HG03521 (cell line): ENCODE data around the gene TNS3.

Experiments
- ATAC-seq: cut with Tn5 transposase; IDR thresholded peaks from one replicate; pipeline ENCODE4 v1.9.1; 2021; ENCODE audit warnings: mild to moderate bottlenecking, moderate library complexity; ENCODE audit not compliant: unreplicated experiment

TNS3 gene

GRCh38 chr7:47526466-47526865 is 55.4 kb downstream of the TNS3 start:
- ATAC-seq, result no peak

DNA sequence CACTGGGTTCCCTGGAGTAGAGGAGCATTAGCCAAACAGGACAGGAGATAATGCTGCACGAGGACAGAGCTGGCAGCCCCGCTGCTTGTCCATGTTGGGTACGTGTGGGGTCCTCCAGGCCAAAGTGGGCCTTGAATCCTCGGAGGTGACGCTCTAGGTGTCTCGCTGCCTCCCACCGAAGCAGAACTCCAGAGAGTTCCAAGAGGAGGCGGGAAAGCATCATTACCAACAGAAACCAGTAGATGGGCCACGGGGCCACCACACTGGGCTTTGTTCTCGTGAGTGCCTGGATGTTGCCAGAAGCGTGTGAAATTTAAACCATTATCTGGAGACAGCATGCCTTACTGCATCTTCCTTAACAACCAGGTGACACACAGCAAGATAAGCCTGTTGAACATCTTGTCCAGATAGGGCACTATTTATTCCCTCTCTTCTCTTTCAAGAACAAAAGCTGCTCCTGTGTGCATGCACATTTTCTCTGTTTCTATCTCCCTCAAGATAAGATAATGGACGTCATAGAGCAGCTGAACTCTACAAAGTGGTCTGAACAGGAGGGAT is 56.8 kb downstream of the TNS3 start:
- ATAC-seq, result no peak

DNA sequence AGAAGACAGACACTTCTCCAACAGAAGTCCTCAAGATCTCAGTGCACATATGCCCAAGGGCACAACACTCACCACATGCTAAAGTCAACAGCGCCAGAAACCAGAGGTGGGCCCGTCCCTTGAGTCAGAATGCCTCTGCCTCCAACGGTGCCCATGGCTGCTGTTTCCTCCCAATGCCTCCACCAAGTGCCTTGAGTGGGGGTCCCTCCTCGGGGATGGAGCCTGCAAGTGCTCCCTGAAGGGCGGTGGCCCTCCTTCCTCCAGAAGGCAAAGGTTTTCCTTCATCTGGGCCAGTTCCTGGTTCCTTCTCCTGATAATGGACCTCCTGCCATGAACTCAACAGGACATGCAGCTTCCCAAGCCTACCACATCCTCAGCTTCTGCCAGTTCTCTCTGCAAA is 58.5 kb downstream of the TNS3 start:
- no peak for ATAC-seq

- ATAC-seq, result no peak
Measured at GRCh38 chr7:47521816-47522561, 59.9 kb downstream of the TNS3 start.

- ATAC-seq, result no peak
Measured at GRCh38 chr7:47521011-47521795, 60.7 kb downstream of the TNS3 start.

- ATAC-seq, result no peak
Measured at GRCh38 chr7:47520406-47520805, 61.5 kb downstream of the TNS3 start.

GRCh38 chr7:47518827-47519226 is 63.1 kb downstream of the TNS3 start:
- no peak for ATAC-seq

GRCh38 chr7:47517821-47518480 is 64.0 kb downstream of the TNS3 start:
- no peak for ATAC-seq

DNA sequence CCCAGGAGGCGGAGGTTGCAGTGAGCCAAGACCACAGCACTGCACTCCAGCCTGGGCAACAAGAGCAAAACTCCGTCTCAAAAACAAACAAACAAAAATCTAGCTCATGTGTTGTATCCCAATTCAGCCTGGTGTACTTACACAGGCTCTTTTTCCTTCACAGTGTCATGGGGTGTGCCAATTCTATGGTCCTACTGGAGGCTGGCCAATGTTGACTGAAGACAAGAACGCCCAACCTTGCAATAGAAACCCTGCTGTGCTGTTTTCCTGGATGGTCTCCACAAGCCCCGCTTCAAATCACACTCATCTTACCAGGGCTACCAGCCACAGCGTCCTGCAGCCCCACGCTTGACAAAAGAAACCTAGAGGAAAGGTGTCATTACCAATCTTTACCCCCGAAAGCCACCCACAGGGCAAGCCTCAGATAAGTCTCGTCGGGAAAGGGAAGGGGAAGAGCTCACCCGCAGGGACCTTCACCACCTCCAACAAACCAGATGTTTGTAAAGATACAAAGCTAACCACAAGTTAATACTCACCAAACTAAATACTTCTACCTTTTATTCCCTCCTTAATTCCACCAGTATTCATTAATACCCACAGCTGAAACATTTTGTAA is 64.8 kb downstream of the TNS3 start:
- ATAC-seq, result no peak

DNA sequence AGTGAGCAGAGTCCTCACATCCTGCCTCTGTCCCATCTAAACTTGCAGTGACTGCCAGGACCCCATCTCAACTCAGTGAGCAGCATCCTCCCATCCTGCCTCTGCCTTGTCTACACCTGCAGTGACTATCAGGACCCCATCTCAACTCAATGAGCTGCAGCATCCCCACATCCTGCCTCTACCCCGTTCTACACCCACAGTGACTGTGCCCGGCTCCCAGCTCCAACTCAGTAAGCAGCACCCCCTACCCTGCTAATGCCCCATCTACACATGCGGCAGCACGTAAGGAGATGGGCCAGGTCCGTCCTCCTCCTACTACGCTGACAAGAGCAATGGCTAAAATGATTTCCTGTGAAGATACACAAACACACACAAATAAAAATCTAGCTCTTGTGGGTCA is 65.5 kb downstream of the TNS3 start:
- no peak for ATAC-seq

DNA sequence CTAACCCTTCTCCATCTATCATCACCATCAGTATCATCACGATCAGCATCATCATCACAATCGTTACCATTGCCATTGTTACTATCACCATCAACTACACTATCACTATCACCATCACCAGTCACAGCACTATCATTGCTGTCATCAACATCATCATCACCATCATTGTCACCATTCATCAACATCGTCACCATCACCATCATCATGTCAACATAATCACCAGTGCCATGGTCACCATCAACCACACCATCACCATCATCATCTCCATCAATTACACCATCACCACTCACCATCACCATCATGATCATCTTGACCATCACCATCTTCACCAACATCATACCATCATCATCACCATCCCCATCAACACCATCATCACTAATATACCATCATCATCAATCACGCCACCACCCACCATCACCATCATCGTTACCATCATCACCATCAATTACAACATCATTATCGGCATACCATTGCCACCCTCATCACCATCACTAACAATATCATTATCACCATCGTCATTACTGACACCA is 66.5 kb downstream of the TNS3 start:
- no peak for ATAC-seq

DNA sequence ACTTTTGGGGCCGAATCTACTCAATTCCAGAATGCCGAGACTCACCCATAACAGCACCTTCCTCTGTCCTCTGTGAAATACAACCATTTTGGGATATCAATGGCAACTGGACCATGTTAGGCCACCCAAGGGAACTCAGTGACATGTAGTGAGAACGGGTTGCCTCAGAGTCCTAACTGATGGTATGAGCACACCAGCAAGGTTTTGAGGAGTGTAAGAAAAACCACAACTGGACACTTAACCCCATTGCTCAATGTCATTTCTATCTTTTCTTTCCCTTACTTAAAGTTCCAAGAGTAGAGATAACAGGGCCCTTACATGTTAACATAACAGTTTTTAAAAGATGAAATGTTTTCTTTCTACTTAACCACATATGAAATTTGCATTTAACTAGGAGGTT is 67.1 kb downstream of the TNS3 start:
- no peak for ATAC-seq

- ATAC-seq, result no peak
Measured at GRCh38 chr7:47514367-47514766, 67.5 kb downstream of the TNS3 start.

- ATAC-seq, result no peak
Measured at GRCh38 chr7:47513741-47514241, 68.1 kb downstream of the TNS3 start.

- no peak for ATAC-seq
Measured at GRCh38 chr7:47512481-47513176, 69.3 kb downstream of the TNS3 start.

DNA sequence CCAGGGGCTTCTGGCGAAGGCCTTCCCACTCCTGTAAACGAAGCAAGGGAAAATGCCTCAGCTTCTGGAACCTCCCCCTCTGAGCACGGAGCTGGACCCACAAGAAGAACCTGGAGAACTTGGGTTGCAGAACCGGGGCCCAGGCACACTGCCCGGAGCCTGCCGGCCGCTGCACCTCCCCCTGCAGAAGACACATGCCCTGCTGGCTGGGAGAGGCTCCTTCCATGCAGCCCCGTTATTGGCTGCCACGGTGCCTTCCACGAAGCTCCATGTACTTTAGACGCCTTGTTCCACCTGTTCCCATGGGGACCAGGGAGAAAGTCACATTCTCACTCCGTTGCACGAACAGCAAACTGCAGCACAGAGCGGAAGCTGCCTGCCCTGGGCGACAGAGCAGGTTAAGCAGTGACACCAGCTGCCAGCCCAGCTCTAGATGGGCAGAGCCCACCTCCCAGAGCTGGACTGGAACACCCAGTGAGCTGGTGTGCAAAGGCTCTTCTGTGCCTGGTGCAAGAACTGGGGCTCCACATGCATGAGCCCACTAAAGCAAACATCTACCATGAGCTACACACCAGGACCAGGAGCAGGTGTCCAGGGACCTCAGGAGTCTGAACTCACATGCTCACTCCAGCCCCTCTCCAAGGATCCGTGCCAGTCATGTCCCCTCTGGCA is 70.1 kb downstream of the TNS3 start:
- ATAC-seq, result no peak

- ATAC-seq, result no peak
Measured at GRCh38 chr7:47510786-47511185, 71.1 kb downstream of the TNS3 start.

GRCh38 chr7:47510192-47510591 is 71.7 kb downstream of the TNS3 start:
- no peak for ATAC-seq

DNA sequence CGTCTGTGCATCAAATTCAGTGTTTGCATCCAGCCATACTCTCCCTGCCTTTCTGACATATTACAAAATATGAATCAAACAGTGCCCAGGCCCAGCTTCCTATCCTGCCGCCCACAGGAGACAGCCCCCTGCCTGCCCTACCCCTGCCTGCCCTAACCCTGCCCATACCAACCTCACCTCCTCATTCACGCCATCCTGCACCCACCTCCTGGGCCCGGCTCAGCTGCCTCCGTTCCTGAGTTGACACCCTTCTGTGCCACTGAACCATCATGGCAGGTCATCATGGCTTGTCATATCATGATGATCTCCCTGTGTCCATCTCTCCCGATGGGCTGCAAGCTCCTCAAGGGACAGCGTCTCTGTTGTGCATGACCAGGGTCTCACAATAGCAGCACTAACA is 72.3 kb downstream of the TNS3 start:
- no peak for ATAC-seq
